Sigmoid colon (tissue), 7 donors: ENCODE results near the gene CDKAL1. TPM values are rescaled to one million over a fixed set of nuclear protein-coding genes. Genes with fewer than 3 reads are reported as not detected.
"Not testable (repeated sequence)": the region's sequence is repeated elsewhere in the genome, so short reads cannot be mapped to it uniquely, and the experiment has no call there.

Experiments
- DNase-seq: peaks from one replicate; pipeline ENCODE4 v3.0.0-alpha.2; 2019
- H3K27ac ChIP-seq, 4 donors: fragments of 200-600 bp; sonication (generic); one replicate each; pipeline ENCODE4 v1.5.1; 2016 to 2019; ENCODE audit warnings: mild to moderate bottlenecking in 1 of 4
- H3K27me3 ChIP-seq, 3 donors: fragments of 200-600 bp; sonication (generic); one replicate each; pipeline ENCODE4 v1.5.1; 2019; ENCODE audit warnings: mild to moderate bottlenecking in 1 of 3
- H3K36me3 ChIP-seq, 4 donors: fragments of 200-600 bp; sonication (generic); one replicate each; pipeline ENCODE4 v1.5.1; 2016 to 2019
- H3K4me1 ChIP-seq, 4 donors: fragments of 200-600 bp; sonication (generic); one replicate each; pipeline ENCODE4 v1.5.1; 2017 to 2019
- H3K4me3 ChIP-seq, 4 donors: fragments of 200-600 bp; sonication (generic); one replicate each; pipeline ENCODE4 v1.5.1; 2017 to 2019; ENCODE audit warnings: mild to moderate bottlenecking in 2 of 4, moderate library complexity in 1 of 4
- H3K9me3 ChIP-seq, 4 donors: fragments of 200-600 bp in 3 of 4; sonication (generic) in 3 of 4; one replicate each; pipeline versions ENCODE4 v1.5.1 to v1.6.1; 2013 to 2019
- CTCF ChIP-seq, 4 experiments: fragments of 450-650 bp in 3 of 4; fragments of 200-600 bp in 1 of 4; IDR thresholded peaks; one replicate each; pipeline ENCODE4 v1.5.1; 2016 to 2019; ENCODE audit warnings: antibody characterized with exemption in 4 of 4, mild to moderate bottlenecking in 3 of 4, moderate library complexity in 2 of 4
- EP300 ChIP-seq, 4 donors: sonication (generic); formaldehyde crosslinking; IDR thresholded peaks; one replicate each; pipeline ENCODE4 v1.6.1; 2017; ENCODE audit warnings: antibody characterized with exemption in 4 of 4
- POLR2A ChIP-seq, 2 donors: fragments of 450-650 bp; IDR thresholded peaks; one replicate each; pipeline ENCODE4 v1.6.1; 2016; ENCODE audit warnings: antibody characterized with exemption in 2 of 2, mild to moderate bottlenecking in 2 of 2, moderate library complexity in 2 of 2
- POLR2AphosphoS5 ChIP-seq, 4 donors: sonication (generic); formaldehyde crosslinking; IDR thresholded peaks; one replicate each; pipeline ENCODE4 v1.6.1; 2017; ENCODE audit warnings: antibody characterized with exemption in 4 of 4
- WGBS, 2 donors: extraction: QIAGEN DNeasy Blood & Tissue Kit; methylation state at CpG; one replicate each; pipeline ENCODE4 v1.1.7; 2013; 5-methylcytosine and 5-hydroxymethylcytosine counted together
- intact Hi-C: fragments of 100-400 bp; cut with DNase I; formaldehyde crosslinking; loops from one replicate; pipeline ENCODE4 v1.15.1; 2023
- polyA plus RNA-seq, 3 donors: library from polyadenylated mRNA; stranded (reverse); fragments of 200-250 nt; gene quantifications; one replicate each; pipeline ENCODE4 v1.2.3, GENCODE V29; 2013
- total RNA-seq, 4 donors: library from RNA; depleted of rRNA; stranded (reverse); fragments of >200 nt; gene quantifications; one replicate each; pipeline ENCODE4 v1.1.0, GENCODE V29; 2016
- donor health status: healthy with polysubstance abuse.
- donor health status: Bipolar disorder and iron deficiency.
- donor health status: healthy.

Gene CDKAL1
- total and polyA plus RNA-seq, 7 donors, result 2.8 to 14.7 (median 11.4) TPM

- no peak for TF ChIP-seq POLR2AphosphoS5 (IDR thresholded peaks at IDR 0.05)
- TF ChIP-seq CTCF (IDR thresholded peaks at IDR 0.05), result no peak
- no peak for TF ChIP-seq EP300 (IDR thresholded peaks at IDR 0.05)
- TF ChIP-seq POLR2A (IDR thresholded peaks at IDR 0.05), result no peak
- H3K9me3 ChIP-seq, result no peaks in the 10 kb centered on the region
- no peaks in the 10 kb centered on the region for H3K4me1 ChIP-seq
- no peak overlapping the region for H3K4me3 ChIP-seq
- no peaks in the 10 kb centered on the region for H3K27me3 ChIP-seq
- DNase-seq, result no peak
- no peaks in the 10 kb centered on the region for H3K36me3 ChIP-seq
- no peak overlapping the region for H3K27ac ChIP-seq
- intact Hi-C loops, result no loop called here
- WGBS, 2 donors, result 85 to 89% methylated on average over 2 of the region's 2 CpGs
These were observed 387.3 kb downstream of the CDKAL1 start for GRCh38 chr6:20921578-20921977.

- no peaks in the 10 kb centered on the region for H3K9me3 ChIP-seq
- TF ChIP-seq EP300 (IDR thresholded peaks at IDR 0.05), result no peak
- TF ChIP-seq POLR2AphosphoS5 (IDR thresholded peaks at IDR 0.05), result no peak
- no peak for TF ChIP-seq CTCF (IDR thresholded peaks at IDR 0.05)
- TF ChIP-seq POLR2A (IDR thresholded peaks at IDR 0.05), result no peak
- H3K4me1 ChIP-seq, result no peaks in the 10 kb centered on the region
- no peak overlapping the region for H3K4me3 ChIP-seq
- no peak for DNase-seq
- intact Hi-C loops, result no loop called here
- H3K27me3 ChIP-seq, result no peaks in the 10 kb centered on the region
- no peak overlapping the region for H3K27ac ChIP-seq
- H3K36me3 ChIP-seq, result no peaks in the 10 kb centered on the region
These were observed 388.5 kb downstream of the CDKAL1 start for GRCh38 chr6:20922743-20923142.

GRCh38 chr6:20924094-20924493, 389.8 kb downstream of the CDKAL1 start:
- DNase-seq, H3K9me3 ChIP-seq, H3K27me3 ChIP-seq, H3K27ac ChIP-seq, H3K4me3 ChIP-seq, intact Hi-C loops, H3K4me1 ChIP-seq, H3K36me3 ChIP-seq: not testable (repeated sequence)
- 29 to 67% methylated on average over 3 of the region's 3 CpGs for WGBS, 2 donors

- Histone ChIP-seq H3K9me3 (no peaks in the 10 kb centered on the region), H3K27ac (no peak overlapping the region), H3K36me3 (no peaks in the 10 kb centered on the region), H3K4me1 (no peaks in the 10 kb centered on the region), H3K27me3 (no peaks in the 10 kb centered on the region), H3K4me3 (no peak overlapping the region)
- TF ChIP-seq CTCF (IDR thresholded peaks at IDR 0.05), result no peak
- WGBS, 2 donors, result 18 to 73% methylated on average over 3 of the region's 3 CpGs
- no peak for DNase-seq
- intact Hi-C loops, result no loop called here
These were observed 390.8 kb downstream of the CDKAL1 start for GRCh38 chr6:20924911-20925543.

GRCh38 chr6:20927130-20927860, 393.0 kb downstream of the CDKAL1 start:
- Histone ChIP-seq H3K27me3 (no peaks in the 10 kb centered on the region), H3K9me3 (no peaks in the 10 kb centered on the region), H3K4me3 (no peak overlapping the region), H3K4me1 (no peaks in the 10 kb centered on the region), H3K36me3 (no peaks in the 10 kb centered on the region), H3K27ac (no peak overlapping the region)
- TF ChIP-seq POLR2AphosphoS5 (IDR thresholded peaks at IDR 0.05), result no peak
- TF ChIP-seq EP300 (IDR thresholded peaks at IDR 0.05), result no peak
- no peak for TF ChIP-seq CTCF (IDR thresholded peaks at IDR 0.05)
- no peak for TF ChIP-seq POLR2A (IDR thresholded peaks at IDR 0.05)
- 77 to 85% methylated on average over 8 of the region's 8 CpGs for WGBS, 2 donors
- intact Hi-C loops, result no loop called here
- DNase-seq, result no peak
